ENCODE data around the gene BRAT1.

BRAT1 gene

GRCh38 chr7:2500701-2501100, 54.6 kb downstream of the BRAT1 start:
- TF ChIP-seq CTCF (IDR thresholded peaks at IDR 0.05; ENCODE audit: extremely low read depth, missing control alignments), result no peak

GRCh38 chr7:2499719-2500430, 55.4 kb downstream of the BRAT1 start:
- TF ChIP-seq CTCF (IDR thresholded peaks at IDR 0.05; ENCODE audit: extremely low read depth, missing control alignments), result no peak

More at GRCh38 chr7:2500701-2501100, 54.6 kb downstream of the BRAT1 start:
- DNase-seq (ENCODE audit: low spot score), result no peak

GRCh38 chr7:2499181-2499580, 56.1 kb downstream of the BRAT1 start:
- no peak for DNase-seq (ENCODE audit: low spot score)
- TF ChIP-seq CTCF (IDR thresholded peaks at IDR 0.05; ENCODE audit: extremely low read depth, missing control alignments), result no peak

More at GRCh38 chr7:2499719-2500430, 55.4 kb downstream of the BRAT1 start:
- DNase-seq (ENCODE audit: low spot score), result no peak

GRCh38 chr7:2498708-2499107, 56.6 kb downstream of the BRAT1 start:
- no peak for DNase-seq (ENCODE audit: low spot score)
- no peak for TF ChIP-seq CTCF (IDR thresholded peaks at IDR 0.05; ENCODE audit: extremely low read depth, missing control alignments)

DNA sequence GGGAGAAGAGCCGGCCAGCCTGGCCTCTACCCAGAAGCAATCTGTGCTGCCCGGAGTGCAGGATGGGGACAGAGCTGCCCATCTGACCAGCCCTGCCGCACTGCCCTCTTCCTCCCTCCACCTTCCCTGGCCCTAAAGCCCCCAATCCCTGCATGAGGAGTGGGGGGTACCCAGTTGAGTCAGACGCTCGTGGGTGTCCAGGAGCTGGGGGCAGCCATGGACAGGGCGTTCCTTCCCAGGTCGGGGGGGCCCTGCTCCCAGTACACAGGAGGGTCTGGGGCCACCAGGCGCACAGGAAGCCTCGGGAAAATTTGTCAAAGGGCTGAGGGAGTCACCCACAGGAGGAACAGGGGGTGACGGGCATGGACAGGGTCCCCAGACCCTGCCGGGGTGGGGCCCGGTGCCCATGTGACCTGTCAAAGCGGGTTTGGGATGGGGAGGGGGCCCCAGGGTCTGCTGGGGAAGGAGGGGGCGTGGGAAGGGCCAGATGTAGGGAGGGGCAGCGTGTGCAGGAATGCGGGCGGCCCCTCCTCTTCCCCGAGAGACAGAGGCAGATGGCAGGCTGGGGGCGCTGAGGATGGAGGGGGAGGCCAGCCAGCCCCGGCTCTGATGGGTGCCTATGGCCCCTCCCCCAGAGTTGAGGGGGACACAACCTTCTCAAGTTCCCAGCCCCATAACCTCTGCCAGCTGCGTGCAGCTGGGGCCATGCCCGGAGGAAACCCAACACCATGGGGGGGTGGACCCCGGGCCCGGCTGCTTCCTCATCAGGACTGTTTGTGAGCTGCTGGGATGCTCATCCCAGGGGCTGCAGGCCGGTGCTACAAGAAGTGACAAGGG, 57.6 kb downstream of the BRAT1 start:
- no peak for DNase-seq (ENCODE audit: low spot score)
- TF ChIP-seq CTCF (IDR thresholded peaks at IDR 0.05; ENCODE audit: extremely low read depth, missing control alignments), result no peak

- no peak for DNase-seq (ENCODE audit: low spot score)
- TF ChIP-seq CTCF (IDR thresholded peaks at IDR 0.05; ENCODE audit: extremely low read depth, missing control alignments), result no peak
These were observed 58.3 kb downstream of the BRAT1 start for GRCh38 chr7:2497065-2497464.

DNA sequence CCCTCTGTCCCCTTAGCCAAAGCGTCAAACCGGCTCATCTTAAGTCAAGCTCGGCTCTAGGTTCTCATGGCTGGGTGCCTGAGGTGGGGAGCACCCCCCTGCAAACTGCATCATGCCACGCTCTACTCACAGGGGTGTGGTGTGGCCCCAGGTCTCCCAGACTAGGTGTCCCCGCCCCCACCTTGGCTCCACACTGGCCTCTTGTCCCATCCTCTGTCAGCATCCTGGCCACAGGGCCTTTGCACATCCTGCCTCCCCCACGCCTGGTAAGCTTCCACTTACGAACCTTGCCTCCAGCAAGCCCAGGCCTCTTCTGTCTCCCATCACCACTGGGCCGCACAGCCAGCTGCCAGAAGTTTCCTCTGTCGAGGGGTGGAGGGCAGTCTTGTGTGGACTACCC, 58.9 kb downstream of the BRAT1 start:
- no peak for TF ChIP-seq CTCF (IDR thresholded peaks at IDR 0.05; ENCODE audit: extremely low read depth, missing control alignments)
- DNase-seq (ENCODE audit: low spot score), result no peak
